Erythroblast (primary cell): ENCODE data around the gene EPM2A.

Experiments
- GATA1 ChIP-seq: IDR thresholded peaks from 2 replicates; pipeline ENCODE4 v1.6.1; 2011; ENCODE audit warnings: low read depth, mild to moderate bottlenecking, control low read depth, low read length, moderate library complexity
- POLR2A ChIP-seq: IDR thresholded peaks from 2 replicates; pipeline ENCODE4 v1.6.1; 2011; ENCODE audit warnings: mild to moderate bottlenecking, low read length

DNA sequence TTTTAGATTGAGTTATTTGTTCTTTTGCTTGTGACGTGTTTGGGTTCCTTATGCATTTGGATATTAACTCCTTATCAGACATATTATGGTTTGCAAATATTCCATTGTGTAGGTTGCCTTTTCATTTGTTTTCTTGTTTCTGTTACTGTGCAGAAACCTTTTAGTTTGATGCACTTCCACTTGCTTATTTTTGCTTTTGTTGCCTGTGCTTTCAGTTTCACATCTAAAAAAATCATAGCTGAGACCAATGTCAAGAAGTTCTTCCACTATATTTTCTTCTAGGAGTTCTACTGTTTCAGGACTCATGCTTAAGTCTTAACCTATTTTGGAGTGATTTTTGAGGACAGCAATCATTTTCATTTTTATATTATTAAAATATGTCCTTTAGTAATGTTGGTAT is 113.5 kb downstream of the EPM2A start:
- TF ChIP-seq POLR2A (no peak), GATA1 (no peak)
